GM04503 (cell line): ENCODE measurements around the gene PNO1.
"Not testable (repeated sequence)": the region's sequence is repeated elsewhere in the genome, so short reads cannot be mapped to it uniquely, and the experiment has no call there.

ENCODE experiments used
- DNase-seq: peaks from one replicate; pipeline ENCODE4 v3.0.0-alpha.2; 2012; ENCODE audit warnings: low read depth

PNO1 gene

DNA sequence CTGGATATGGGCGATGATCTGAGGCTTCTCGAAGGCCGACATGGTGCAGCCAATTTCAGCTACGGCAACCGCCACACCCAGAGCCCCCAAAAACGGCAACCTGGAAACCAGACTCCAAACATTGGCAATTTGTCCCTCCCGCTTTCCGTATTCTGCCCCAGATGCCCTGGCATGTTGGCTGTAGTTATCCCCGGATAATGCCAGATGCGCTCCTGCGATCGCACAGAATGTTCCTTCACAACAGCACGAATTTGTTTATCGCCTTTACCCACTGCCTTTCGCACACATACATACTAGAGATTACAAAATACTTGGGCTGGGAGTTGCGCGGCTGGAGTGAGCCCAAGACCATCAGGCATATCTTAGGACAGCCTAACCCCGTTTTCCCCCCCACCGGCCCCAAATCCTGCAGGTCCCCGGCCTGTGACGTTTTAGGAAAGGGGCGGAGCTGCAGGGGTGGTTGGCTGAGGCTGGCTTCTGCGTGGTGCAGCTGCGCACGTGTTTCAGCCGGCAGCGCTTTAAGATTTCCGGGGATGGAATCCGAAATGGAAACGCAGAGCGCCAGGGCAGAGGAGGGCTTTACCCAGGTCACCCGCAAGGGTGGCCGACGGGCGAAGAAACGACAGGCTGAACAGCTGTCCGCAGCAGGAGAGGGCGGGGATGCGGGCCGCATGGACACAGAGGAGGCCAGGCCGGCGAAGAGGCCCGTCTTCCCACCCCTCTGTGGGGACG lies at the start of gene PNO1:
Gene PNO1, plus strand, starts transcription at position 487 of the 732 bp plus-strand sequence. Its CDS starts 47 bp downstream, at position 534.
- peak; percentile 74 for DNase-seq

DNA sequence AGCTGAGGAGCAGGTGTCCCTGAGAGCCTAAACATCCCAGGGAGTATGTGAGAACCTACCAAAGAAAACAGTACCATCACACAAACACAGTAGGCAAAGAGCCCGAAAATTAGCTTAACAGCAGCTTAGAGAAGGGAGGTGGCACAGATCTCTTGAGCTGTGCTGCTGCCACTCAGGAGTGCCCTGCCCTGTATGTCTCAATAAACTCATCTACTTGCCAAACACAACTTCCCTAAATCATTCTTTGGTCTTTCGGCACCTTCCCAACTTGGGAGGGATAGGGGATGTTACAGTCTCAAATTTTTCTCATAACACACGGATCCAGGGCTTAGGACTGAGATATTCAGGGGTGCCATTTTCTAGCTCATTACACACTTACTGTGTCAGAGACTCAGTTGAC lies 49.6 kb upstream of the PNO1 start:
- DNase-seq, result no peak

DNA sequence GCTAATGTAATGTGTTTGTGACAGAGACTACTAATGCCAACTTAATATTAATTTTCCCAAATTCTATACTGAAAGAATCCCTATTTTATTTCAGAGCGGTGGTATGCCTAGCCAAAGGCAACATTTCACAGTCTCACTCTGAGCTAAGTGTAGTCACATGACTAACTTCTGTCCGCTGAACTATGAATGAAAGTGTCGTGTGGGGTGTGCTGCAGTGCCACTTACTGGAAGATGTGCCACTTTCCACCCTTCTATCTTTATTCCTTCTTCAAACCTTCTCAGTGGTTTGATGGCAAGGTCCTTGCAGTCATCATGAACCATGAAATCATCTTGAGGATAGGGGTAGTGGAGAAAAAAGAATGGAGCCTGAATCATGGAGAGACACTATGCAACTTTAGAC lies 47.6 kb upstream of the PNO1 start:
- DNase-seq, result no peak

DNA sequence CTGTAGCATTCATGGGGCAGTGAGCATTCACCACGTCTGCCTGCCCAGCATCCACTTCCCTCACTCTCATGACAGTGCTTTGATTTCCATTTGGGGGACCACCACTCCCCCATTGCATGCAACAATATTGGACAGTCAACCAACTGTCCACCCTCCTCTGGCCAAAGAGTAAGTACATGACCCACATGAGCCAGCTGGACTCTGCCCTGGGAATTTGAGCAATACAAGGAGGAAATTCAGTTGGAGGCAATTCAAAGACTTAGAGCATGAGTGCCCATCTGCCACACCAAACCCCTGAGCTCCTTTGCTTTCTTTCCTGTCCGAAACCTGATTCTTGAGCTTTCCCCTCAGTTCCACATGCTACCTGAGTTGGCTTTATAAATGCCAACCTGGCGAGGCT lies 41.7 kb upstream of the PNO1 start:
- no peak for DNase-seq

DNA sequence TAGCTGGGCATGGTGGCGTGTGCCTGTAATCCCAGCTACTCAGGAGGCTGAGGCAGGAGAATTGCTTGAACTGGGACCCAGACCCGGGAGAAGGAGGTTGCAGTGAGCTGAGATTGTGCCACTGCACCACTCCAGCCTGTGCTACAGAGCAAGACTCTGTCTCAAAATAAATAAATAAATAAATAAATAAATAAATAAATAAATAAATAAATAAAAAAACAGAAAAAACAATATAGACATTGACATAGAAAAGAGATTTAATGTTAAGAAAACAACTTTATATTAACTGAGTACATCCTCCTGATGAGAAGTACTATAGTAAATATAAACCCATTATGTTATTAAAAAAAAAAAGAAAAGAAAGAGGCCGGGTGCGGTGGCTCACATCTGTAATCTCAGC lies 39.8 kb upstream of the PNO1 start:
- DNase-seq, result not testable (repeated sequence)

DNA sequence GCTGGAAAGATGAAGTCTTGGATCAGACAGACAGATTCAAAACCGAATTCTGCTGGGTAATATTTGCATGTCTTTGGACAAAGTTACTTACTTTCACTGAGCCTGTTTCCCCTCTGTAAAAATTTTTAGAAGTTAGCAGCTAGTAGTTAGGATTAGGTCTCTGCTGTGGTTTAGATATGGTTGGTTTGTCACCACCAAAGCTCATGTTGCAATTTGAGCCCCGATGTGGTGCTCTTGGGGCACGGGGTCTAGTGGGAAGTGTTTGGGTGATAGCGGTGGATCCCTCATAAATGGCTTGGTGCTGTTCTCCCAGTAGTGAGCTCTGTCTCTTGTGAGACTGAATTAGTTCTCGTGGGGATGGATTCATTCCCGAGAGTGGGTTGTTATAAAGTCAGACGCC lies 38.9 kb upstream of the PNO1 start:
- DNase-seq, result no peak

DNA sequence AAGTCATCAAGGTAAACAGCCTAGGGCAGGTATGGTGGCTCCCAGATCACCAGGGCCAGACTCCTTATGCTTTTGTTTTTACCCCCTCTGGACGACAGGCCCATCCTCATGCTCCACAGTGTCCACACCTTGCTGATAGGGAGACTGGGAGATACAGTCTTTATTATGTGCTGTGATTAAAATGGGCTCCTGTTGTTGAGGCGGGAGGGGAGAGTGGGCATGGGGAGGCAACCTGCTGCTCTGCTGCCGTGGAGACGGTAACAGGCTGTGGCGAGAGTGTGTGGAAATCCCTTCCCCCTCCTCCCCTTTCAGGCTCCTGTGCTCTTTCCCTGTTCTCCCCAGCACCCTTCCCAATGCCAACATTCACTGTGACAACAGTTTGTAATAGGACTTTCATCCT lies 38.2 kb upstream of the PNO1 start:
- no peak for DNase-seq

DNA sequence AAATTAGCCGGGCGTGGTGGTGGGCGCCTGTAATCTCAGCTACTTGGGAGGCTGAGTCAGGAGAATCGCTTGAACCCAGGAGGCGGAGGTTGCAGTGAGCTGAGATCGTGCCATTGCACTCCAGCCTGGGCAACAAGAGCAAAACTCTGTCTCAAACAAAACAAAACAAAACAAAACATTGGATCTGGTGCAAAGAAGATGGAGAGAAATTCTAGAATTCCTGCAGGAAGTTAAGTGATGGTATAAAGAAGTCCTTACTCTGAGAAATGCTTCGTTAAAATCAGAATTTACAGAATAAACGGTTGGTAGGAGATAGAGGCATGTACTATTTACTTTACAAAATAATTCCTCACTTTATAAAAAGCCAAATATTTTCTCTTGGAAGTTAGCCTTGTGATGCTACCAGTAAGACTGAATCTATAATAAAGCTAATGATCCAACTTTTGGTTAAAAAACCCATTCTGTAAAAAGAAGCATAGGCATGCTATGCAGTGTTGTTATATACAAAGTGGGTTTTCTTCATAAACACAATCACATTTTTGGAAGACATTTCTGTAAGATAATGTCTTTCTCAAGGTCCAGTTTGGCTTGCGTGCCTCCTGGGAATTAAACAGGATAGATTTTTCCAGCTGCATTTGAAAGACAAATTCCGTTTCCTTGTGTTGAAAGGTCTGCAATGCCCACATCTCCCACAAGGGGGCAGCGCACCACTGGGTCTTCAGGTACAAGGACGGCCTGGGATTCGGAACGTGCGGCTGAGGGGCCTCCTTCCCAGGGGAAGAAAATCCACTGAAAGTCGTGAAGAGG lies 35.6 kb upstream of the PNO1 start:
- no peak for DNase-seq

DNA sequence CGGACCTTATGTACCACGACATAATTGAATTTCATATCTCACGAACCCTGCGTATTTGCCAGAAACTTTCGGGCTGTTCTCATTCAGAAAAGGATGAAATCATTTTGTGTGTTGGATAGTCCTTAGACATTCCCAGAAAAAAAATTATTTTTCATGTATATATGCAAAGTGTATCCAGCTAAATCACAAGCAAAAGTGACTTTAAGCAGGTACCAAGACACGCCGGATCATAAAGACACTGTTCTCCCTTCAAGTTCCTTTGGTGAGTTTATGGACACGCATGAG lies 35.1 kb upstream of the PNO1 start:
- DNase-seq, result no peak

DNA sequence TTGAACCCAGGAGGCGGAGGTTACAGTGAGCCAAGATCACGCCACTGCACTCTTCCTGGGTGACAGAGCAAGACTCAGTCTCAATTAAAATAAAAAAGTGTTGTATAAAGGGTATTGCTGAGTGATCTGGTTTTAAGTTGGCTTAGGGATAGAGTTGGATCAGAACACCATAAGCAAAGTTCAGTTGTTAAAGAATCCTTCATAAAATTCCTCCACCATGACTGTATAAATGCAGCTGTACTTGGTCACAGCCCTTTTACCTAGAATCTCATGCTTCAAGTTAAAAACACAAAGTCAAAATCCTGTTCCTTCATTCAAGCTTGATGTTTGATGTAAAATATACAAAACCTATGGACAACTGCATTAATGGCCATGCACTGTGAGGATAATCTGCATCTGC lies 33.4 kb upstream of the PNO1 start:
- no peak for DNase-seq

DNA sequence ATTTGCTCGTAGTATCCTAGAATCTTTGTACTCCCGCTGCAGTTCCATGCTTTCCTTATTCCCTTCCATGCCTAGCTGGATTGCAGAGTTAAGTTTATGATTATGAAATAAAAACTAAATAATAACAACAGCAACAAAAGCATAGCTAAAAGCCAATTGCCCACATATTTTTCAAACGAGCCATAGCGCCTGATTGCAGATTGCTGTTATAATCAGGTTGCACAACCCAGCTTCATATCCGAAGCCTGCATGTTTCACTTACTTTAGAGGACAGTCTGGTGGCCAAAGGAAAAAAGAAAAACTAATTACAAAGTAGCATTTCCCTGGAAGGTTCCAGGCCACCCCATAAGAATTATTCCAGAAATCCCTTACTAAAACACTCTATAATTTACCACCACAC lies 31.9 kb upstream of the PNO1 start:
- no peak for DNase-seq

DNA sequence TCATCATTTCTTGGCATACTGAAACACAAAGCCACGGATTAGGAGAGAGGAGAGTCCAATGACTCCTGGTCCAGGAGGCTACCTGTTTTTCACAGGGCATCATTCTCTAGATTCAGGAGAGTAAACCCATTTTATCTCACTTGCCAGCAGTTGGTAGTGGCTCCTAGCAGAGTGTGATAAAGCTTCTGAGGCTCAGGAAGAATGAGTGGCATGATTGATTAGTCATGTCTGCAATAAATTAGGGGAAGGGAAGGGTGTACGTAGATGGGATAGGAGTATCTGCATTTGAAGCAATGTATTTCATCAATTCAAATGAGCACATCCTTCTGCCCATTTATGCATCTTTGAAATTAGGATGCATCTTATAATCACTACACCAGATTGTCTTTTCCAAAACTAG lies 31.1 kb upstream of the PNO1 start:
- no peak for DNase-seq

DNA sequence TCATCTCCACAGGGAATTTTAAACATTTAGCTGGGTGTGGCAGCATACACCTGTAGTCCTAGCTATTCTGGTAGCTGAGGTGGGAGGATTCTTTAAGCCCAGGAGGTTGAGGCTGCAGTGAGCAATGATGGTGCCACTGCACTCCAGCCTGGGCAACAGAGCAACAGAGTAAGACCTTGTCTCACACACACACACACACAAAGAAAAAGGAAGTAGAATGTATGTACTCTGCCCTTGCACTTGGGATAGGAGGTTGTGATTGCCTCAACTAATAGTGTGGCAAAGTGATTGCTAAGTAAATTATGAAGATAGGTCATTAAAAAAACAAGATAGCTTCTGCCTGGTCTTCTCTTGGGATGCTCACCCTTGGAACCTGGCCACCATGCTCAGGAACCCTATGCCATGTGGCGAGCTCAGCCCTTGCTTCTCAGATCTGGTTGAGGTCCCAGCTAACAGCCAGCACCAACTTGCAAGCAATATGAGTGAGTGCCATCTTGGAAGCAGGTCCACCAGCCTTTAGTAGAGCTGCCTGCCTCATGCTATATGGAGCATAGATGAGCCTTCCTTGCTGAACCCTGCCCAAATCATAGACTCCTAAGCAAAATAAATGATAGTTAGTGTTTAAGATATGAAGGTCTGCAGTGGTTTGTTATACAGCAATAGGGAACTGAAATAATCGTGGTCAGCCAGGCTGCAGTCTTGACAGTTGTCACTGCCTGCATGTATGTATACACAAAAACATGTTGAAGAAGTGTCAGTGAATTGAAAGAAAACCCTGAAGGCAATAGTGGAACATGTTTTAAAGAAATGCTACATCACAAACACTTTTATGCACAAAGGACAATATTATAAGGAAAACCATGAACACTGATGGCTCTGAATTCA lies 30.1 kb upstream of the PNO1 start:
- DNase-seq, result no peak

DNA sequence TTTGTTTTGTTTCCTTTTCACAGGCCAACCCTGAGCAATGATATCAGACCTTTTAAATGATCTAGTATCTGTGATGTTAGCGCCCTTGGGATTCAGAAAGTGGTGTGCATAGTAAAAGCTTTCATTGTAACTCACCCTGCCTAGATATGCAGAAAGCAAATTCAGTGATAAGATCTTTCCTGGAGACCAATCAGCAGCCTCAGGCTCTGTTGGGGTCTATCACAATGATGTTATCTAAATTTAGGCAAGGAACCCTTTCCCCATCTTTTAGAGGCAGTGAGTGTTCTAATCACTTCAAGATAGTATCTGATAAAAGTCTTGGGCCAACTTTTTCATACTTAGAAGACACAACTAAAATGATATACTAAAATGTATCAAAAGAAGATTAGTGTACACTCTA lies 23.6 kb upstream of the PNO1 start:
- no peak for DNase-seq

DNA sequence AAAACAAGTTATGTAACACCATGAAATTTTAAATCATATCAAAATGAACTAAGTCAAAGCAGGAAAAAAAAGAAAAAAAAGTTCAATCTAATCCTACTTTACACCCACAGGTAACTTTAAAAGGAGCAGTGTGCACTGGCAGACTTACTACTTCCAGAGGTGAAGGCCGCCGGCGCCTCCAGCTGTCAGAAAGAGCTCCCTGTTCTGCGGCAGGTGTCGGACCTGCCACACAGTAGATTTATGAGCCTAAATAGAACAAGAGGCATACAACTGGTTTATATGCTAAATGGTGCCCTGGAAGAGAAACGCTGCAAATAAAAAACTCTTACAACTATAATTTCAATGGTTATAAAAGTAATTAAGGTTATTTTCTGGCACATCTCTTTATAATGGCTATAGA lies 23.1 kb upstream of the PNO1 start:
- DNase-seq, result no peak

DNA sequence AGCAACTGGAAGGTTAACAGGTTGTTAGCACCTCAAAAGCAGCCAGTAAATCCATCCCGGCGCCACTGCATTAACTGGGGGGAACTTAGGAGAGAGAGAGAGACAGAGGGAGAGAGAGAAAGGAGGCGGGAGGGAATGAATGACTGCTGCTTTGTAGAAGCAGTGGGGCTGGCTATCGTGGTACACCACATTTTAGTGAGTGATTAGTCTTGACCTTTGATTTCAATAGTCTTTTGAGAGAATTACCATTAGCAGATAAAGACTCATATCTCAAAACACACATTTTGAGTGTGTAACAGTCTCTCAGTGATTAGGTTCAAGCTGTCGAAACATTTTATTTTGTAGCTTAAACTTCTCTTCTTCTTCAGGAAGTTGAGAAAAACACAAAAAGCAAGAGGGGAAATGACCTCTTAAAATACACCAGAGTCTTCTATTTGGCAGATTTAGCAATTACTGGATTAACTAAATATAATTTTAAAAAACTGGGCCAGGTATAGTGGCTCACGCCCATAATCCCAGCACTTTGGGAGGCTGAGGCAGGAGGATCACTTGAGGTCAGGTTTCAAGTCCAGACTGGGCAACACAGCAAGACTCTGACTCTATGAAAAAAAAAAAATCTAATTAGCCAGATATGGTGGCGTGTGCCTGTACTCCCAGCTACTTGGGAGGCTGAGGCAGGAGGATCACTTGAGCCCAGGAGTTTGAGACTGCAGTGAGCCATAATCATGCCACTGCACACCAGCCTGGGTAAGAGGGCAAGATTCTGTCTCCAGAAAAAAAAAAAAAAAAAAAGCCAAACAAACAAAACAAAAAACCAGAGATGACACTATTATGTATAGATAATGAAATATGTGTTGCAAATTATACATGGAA lies 22.0 kb upstream of the PNO1 start:
- DNase-seq, result no peak

DNA sequence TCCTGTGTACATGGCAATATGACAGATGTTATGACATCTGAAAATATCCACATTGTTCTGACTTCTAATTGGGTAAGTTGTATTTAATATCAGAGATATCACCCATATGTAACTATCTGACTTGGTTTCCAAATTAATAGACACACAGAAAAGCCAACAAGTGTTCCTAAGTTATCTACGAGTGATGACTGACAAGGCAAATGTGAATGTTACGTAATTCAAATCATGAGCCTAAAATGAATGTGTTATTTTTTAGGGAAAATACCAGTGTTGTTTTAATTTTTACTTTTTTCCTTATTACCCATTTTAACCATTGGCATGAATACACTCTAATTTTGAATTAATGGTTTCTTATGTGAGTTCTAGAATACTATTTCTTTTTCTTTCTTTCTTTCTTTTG lies 15.8 kb upstream of the PNO1 start:
- no peak for DNase-seq

DNA sequence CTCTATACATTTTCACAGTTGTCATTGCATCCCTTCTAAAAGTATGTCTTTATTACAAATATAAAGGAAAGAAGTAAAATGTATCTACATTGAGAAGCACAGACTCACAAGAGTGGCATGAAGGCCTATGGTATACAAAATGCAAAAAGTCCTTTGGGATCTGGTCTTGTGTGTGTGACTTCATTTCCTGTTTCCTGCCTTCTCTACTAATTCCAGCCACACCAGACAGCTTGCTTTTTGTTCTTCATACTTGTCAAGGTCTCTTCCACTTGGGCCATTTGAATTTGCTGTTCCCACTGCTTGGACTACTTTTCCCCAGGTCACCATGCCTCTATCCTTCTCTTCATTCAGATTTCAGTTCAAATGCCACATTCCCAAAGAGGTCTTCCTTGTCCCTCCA lies 6.7 kb upstream of the PNO1 start:
- DNase-seq, result no peak

DNA sequence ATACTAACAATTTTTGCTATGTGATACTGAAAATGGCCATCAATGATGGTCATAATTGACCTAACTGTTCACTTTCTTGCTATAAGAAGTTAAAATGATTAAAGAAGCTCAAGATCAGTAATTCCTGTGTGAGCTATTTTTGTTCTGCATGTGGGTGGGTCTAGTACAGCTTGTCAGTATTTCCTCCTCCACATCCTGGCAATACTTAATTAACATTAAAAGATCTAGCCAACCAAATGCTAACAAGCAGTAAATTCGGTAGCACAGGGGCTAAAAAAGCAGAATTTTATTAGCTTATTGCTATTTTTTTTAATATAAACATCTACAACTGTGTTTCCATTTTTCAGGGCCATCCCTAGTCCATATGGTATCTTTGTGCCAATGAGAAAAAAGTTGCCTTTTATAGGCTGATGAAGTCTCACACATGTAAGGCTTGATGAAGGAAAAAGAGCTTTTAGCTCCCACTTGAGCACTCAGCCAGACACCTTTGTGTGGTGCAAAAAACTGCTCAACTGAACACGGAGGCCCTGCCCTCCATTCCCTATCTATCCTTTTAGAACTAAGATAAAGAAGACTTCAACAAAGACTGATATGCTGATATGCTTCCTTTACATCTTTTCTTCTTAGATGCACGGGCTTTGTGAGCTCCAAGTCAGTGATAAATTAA lies 4.9 kb upstream of the PNO1 start:
- no peak for DNase-seq

DNA sequence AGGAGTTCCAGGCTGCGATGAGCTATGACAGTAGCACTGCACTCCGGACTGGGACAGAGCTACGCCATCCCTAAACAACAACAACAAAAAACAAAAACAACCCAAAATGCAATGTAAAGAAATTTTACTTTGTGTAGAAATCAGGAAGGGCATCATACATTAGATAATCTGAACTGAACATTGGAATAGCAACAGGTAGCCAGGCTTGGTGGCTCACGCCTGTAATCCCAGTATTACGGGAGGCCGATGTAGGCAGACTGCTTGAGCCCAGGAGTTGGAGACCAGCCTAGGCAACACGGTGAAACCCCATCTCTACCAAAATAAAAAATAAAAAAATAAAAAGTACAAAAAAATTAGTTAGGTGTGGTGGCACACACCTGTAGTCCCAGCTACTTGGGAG lies 2.1 kb upstream of the PNO1 start:
- DNase-seq, result no peak

DNA sequence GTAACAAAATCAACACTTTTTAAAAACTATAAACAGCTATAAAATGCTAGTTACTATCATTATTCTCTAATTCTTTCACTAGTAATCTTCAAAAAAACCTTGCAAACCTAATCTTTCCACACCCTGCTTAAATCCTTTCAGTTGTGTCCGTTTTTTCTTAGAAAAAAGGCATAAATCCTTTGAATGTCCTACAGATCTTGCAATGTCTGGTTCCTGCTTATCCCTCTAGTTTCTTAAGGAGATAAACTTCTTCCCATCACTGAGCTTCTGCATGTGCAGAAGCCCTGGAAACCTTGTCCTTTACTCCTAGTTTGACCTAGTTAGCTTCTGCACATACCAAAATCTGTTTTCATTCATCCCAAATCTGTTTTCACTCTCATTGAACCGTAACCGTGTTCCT lies 1.3 kb upstream of the PNO1 start:
- DNase-seq, result no peak
